Endothelial cell of umbilical vein (primary cell): ENCODE measurements around the gene EPB41L3.

Experiments
- EZH2 ChIP-seq: IDR thresholded peaks from 2 replicates; pipeline ENCODE4 v1.6.1; 2012; ENCODE audit warnings: borderline replicate concordance, low read depth, mild to moderate bottlenecking, moderate library complexity, low read length, inconsistent platforms; ENCODE audit not compliant: severe bottlenecking
- JUN ChIP-seq: IDR thresholded peaks from 2 replicates; pipeline ENCODE4 v1.6.1; 2011; ENCODE audit warnings: borderline replicate concordance, low read depth; ENCODE audit not compliant: insufficient read length, insufficient read depth
- MYC ChIP-seq: IDR thresholded peaks from one replicate; pipeline ENCODE4 v1.6.1; 2011; ENCODE audit warnings: mild to moderate bottlenecking, low read depth, low read length
- POLR2A ChIP-seq: IDR thresholded peaks from 2 replicates; pipeline ENCODE4 v1.6.1; 2012; ENCODE audit warnings: low read depth, mild to moderate bottlenecking, control low read depth, low read length
- POLR2AphosphoS5 ChIP-seq: IDR thresholded peaks from 2 replicates; pipeline ENCODE4 v1.6.1; 2012; ENCODE audit warnings: low read depth, mild to moderate bottlenecking, control low read depth, low read length, moderate library complexity; ENCODE audit not compliant: insufficient read depth
- TF ChIP-seq, protein P1 (sequence below), 2 donors: IDR thresholded peaks; 1 replicate in 1 of 2; 2 replicates in 1 of 2; pipeline ENCODE4 v1.5.1; 2011; ENCODE audit warnings: low read length in 2 of 2, mild to moderate bottlenecking in 2 of 2, moderate library complexity in 2 of 2, control low read depth in 1 of 2, inconsistent platforms in 1 of 2, low read depth in 1 of 2; ENCODE audit not compliant: insufficient read depth in 1 of 2; ENCODE audit errors: extremely low read depth in 1 of 2
- TF ChIP-seq, protein P2 (sequence below): IDR thresholded peaks from 2 replicates; pipeline ENCODE4 v1.6.1; 2011; ENCODE audit not compliant: insufficient read depth, insufficient read length

DNA sequence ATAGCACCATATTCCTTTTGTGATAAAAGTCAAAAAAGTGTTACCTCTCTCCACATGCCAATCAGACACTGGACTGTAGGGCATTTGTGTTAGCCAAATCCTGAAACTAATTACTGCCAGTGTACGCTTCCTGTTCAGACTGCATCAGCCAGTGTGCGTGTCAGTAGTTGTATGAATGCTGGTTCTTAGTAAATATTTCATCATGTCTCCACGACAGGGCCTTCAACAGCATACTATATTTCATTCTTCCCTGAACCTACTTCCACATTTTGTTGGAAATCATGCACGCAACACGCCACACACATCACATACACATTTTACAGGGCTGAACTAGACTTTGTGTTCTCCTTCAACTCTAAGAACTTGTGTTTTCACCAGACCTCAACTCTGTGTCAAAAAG, 77.5 kb downstream of the EPB41L3 start:
- TF ChIP-seq, protein P1, sequence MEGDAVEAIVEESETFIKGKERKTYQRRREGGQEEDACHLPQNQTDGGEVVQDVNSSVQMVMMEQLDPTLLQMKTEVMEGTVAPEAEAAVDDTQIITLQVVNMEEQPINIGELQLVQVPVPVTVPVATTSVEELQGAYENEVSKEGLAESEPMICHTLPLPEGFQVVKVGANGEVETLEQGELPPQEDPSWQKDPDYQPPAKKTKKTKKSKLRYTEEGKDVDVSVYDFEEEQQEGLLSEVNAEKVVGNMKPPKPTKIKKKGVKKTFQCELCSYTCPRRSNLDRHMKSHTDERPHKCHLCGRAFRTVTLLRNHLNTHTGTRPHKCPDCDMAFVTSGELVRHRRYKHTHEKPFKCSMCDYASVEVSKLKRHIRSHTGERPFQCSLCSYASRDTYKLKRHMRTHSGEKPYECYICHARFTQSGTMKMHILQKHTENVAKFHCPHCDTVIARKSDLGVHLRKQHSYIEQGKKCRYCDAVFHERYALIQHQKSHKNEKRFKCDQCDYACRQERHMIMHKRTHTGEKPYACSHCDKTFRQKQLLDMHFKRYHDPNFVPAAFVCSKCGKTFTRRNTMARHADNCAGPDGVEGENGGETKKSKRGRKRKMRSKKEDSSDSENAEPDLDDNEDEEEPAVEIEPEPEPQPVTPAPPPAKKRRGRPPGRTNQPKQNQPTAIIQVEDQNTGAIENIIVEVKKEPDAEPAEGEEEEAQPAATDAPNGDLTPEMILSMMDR (IDR thresholded peaks at IDR 0.05; ENCODE audit: extremely low read depth in 1 of 2, insufficient read depth in 1 of 2, low read depth in 1 of 2, low read length in 2 of 2) = no peak
- TF ChIP-seq POLR2A (no peak), POLR2AphosphoS5 (no peak), MYC (no peak), EZH2 (no peak), JUN (no peak)
- TF ChIP-seq, protein P2, sequence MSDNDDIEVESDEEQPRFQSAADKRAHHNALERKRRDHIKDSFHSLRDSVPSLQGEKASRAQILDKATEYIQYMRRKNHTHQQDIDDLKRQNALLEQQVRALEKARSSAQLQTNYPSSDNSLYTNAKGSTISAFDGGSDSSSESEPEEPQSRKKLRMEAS = no peak
